Measurements from ENCODE around the gene NOS1AP.
"Not testable (repeated sequence)": the region's sequence is repeated elsewhere in the genome, so short reads cannot be mapped to it uniquely, and the experiment has no call there.

NOS1AP gene

GRCh38 chr1:162310337-162310736, 240.8 kb downstream of the NOS1AP start:
- no peak for DNase-seq

DNA sequence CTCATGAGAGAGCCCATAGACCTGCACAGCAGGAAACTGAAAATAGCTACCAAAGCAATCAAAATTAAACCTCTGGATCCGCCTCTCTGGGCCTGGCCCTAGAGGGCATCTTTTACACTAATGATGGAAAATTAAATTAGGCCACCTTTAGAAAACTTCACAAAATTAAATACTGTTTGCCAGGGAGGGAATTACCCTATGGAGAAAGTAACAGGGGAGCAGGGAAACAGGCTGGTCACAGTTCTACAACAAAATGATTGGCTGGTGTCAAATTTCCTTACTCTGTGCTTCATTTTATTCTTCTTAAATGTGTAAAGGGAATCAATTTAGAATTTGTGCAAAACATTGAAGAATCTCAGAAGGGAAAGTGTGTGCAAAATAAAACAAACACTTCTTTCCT, 244.7 kb downstream of the NOS1AP start:
- DNase-seq = no peak

GRCh38 chr1:162315673-162316072, 246.2 kb downstream of the NOS1AP start:
- DNase-seq = no peak

GRCh38 chr1:162316187-162316586, 246.7 kb downstream of the NOS1AP start:
- no peak for DNase-seq

DNA sequence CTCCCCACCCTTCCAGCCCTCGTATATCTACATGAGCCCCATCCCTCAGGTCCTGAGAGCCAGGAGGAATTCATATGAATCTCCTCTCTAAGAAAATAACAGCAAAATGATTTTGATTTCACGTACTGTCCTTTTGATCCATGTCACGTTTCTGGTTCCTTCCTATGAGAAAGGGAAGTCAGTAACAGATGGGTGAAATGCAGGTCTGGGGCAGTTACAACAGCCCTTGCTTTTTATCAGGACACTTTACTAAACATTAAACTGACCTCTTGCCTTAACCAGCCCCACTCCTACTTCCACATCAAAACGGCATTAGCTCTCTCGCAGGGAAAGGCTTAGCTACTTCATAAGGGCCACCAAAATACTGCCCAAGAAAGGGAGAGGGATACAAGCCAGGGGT, 248.1 kb downstream of the NOS1AP start:
- DNase-seq = no peak

- no peak for DNase-seq
Observed at GRCh38 chr1:162319493-162320175, 250.1 kb downstream of the NOS1AP start.

- DNase-seq = no peak
Observed at GRCh38 chr1:162321809-162322422, 252.4 kb downstream of the NOS1AP start.

- DNase-seq = no peak
Observed at GRCh38 chr1:162323023-162323422, 253.5 kb downstream of the NOS1AP start.

- DNase-seq = no peak
Observed at GRCh38 chr1:162324396-162324795, 254.9 kb downstream of the NOS1AP start.

GRCh38 chr1:162326559-162326958, 257.1 kb downstream of the NOS1AP start:
- DNase-seq = no peak

- DNase-seq = no peak
Observed at GRCh38 chr1:162327144-162327787, 257.8 kb downstream of the NOS1AP start.

GRCh38 chr1:162327788-162328165, 258.3 kb downstream of the NOS1AP start:
- DNase-seq = no peak

DNA sequence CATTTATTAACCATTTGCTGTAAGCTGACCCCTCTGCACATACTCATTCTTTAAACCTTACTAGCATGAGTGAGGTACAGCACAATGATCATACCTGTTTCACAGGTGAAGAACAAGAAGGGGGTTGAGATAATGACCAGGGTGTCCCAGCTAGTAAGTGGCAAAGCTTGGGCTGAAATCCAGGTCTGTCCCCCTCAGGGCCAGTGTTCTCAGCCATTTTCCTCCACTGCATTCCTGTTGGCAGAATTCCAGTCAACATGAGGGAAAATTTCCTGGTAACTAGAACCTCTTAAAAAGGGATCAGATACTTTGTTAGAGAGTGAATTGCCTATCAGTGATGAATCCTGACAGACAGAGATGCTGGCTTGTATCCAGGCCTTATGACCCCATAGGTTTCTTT, 259.0 kb downstream of the NOS1AP start:
- no peak for DNase-seq

DNA sequence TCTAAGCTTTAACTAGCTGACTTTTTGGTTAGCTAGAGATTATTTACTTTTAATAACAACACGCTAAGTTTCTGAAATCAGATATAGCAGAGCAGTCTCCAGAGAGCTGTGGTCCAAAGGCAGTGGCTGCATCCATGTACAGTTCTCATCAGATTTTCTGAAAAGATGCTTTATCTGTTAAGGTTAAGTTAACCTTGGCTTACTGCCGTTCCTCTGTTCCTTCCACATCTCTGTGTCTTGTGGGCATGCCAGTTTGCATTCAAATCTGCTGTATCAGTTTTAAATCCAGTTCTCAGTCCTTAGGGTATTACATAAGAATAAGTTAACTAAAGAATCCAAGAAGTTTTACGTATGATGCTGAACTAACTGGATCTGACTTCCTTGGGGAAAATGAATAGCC, 260.3 kb downstream of the NOS1AP start:
- DNase-seq = no peak

DNA sequence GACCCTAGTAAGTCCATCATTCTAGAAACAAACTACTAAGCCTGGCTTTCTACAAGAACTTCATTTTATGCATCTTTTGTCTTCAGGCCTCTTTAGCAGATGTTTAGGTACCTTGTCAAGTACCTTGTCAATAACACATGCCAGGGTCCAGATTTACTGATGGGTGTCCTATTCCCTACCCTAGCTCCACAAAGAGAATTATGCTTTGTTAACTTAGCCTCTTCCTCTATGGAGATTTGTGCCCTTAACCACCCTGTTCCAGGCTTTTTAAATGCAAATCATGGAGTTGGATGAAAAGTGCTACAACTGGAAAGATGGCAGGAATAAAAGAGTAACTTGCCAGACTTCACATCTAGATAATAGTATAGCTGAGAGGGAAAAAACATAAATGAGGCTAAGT, 264.5 kb downstream of the NOS1AP start:
- no peak for DNase-seq

GRCh38 chr1:162335126-162335525, 265.6 kb downstream of the NOS1AP start:
- DNase-seq = no peak

GRCh38 chr1:162336621-162337285, 267.3 kb downstream of the NOS1AP start:
- DNase-seq = no peak

GRCh38 chr1:162342452-162342983, 273.0 kb downstream of the NOS1AP start:
- no peak for DNase-seq

- DNase-seq = no peak
Observed at GRCh38 chr1:162343470-162343869, 274.0 kb downstream of the NOS1AP start.

GRCh38 chr1:162347281-162347680, 277.8 kb downstream of the NOS1AP start:
- no peak for DNase-seq

GRCh38 chr1:162349635-162350330, 280.3 kb downstream of the NOS1AP start:
- DNase-seq = no peak

GRCh38 chr1:162351246-162351842, 281.9 kb downstream of the NOS1AP start:
- DNase-seq = no peak

- not testable (repeated sequence) for DNase-seq
Observed at GRCh38 chr1:162351874-162352273, 282.4 kb downstream of the NOS1AP start.
